Trophoblast cell (in vitro differentiated cells and primary cell): Measurements from ENCODE around the gene ART4.

Source experiments
- DNase-seq, 2 donors: peaks; one replicate each; pipeline ENCODE4 v3.0.0-alpha.2; 2016
- H2AFZ ChIP-seq: 2 replicates; pipeline ENCODE4 v1.6.1; 2013; ENCODE audit warnings: low read length, moderate library complexity, mild to moderate bottlenecking; ENCODE audit not compliant: insufficient read depth, poor library complexity
- H2AK5ac ChIP-seq: 2 replicates; pipeline ENCODE4 v1.6.1; 2013; ENCODE audit warnings: mild to moderate bottlenecking, low read length
- H2BK120ac ChIP-seq: 2 replicates; pipeline ENCODE4 v1.6.1; 2013; ENCODE audit warnings: low read length, mild to moderate bottlenecking, moderate library complexity; ENCODE audit not compliant: insufficient read depth, poor library complexity
- H2BK12ac ChIP-seq: 2 replicates; pipeline ENCODE4 v1.6.1; 2013; ENCODE audit warnings: mild to moderate bottlenecking, low read length, moderate library complexity
- H2BK5ac ChIP-seq: 2 replicates; pipeline ENCODE4 v1.6.1; 2013; ENCODE audit warnings: low read length, low read depth, moderate library complexity, mild to moderate bottlenecking; ENCODE audit not compliant: poor library complexity
- H3K14ac ChIP-seq: 2 replicates; pipeline ENCODE4 v1.6.1; 2013; ENCODE audit warnings: mild to moderate bottlenecking, low read length
- H3K18ac ChIP-seq: 2 replicates; pipeline ENCODE4 v1.6.1; 2013; ENCODE audit warnings: mild to moderate bottlenecking, low read length
- H3K23ac ChIP-seq: 2 replicates; pipeline ENCODE4 v1.6.1; 2013; ENCODE audit warnings: low read length
- H3K27ac ChIP-seq: 2 replicates; pipeline ENCODE4 v1.5.1; 2013; ENCODE audit warnings: low read depth, mild to moderate bottlenecking, inconsistent platforms, low read length, moderate library complexity
- H3K27me3 ChIP-seq: 2 replicates; pipeline ENCODE4 v1.6.1; 2013; ENCODE audit warnings: inconsistent platforms, mild to moderate bottlenecking, low read length, moderate library complexity; ENCODE audit not compliant: insufficient read depth
- H3K36me3 ChIP-seq, 2 experiments: 1 replicate in 1 of 2; 2 replicates in 1 of 2; pipeline ENCODE4 v1.6.1; 2013; ENCODE audit warnings: low read length in 2 of 2, mild to moderate bottlenecking in 2 of 2, moderate library complexity in 1 of 2; ENCODE audit not compliant: insufficient read depth in 2 of 2, control insufficient read depth in 1 of 2
- H3K4ac ChIP-seq: 2 replicates; pipeline ENCODE4 v1.6.1; 2013; ENCODE audit warnings: low read depth, mild to moderate bottlenecking, low read length, moderate library complexity
- H3K4me1 ChIP-seq, 2 experiments: 1 replicate in 1 of 2; 2 replicates in 1 of 2; pipeline ENCODE4 v1.6.1; 2013; ENCODE audit warnings: low read length in 2 of 2, mild to moderate bottlenecking in 2 of 2, moderate library complexity in 1 of 2; ENCODE audit not compliant: insufficient read depth in 2 of 2, control insufficient read depth in 1 of 2
- H3K4me2 ChIP-seq: 2 replicates; pipeline ENCODE4 v1.6.1; 2013; ENCODE audit warnings: inconsistent platforms, mild to moderate bottlenecking, low read length, moderate library complexity
- H3K4me3 ChIP-seq: 2 replicates; pipeline ENCODE4 v1.5.1; 2013; ENCODE audit warnings: mild to moderate bottlenecking, low read depth, low read length, inconsistent platforms
- H3K79me1 ChIP-seq: one replicate; pipeline ENCODE4 v1.6.1; 2013; ENCODE audit warnings: low read length
- H3K79me2 ChIP-seq: 2 replicates; pipeline ENCODE4 v1.6.1; 2013; ENCODE audit warnings: low read length, mild to moderate bottlenecking; ENCODE audit not compliant: control insufficient read depth, insufficient read depth, poor library complexity
- H3K9ac ChIP-seq: 2 replicates; pipeline ENCODE4 v1.6.1; 2013; ENCODE audit warnings: mild to moderate bottlenecking, low read length
- H3K9me3 ChIP-seq: 2 replicates; pipeline ENCODE4 v1.6.1; 2013; ENCODE audit warnings: low read depth, mild to moderate bottlenecking, control low read depth, inconsistent platforms, low read length; ENCODE audit not compliant: insufficient read depth
- H4K12ac ChIP-seq: 2 replicates; pipeline ENCODE4 v1.6.1; 2013; ENCODE audit warnings: low read depth, mild to moderate bottlenecking, low read length, moderate library complexity
- H4K8ac ChIP-seq: 2 replicates; pipeline ENCODE4 v1.6.1; 2013; ENCODE audit warnings: low read depth, mild to moderate bottlenecking, low read length, moderate library complexity
- H4K91ac ChIP-seq: one replicate; pipeline ENCODE4 v1.6.1; 2013; ENCODE audit warnings: low read depth, mild to moderate bottlenecking, low read length, moderate library complexity
- WGBS: extraction: QIAGEN DNeasy Blood & Tissue Kit; methylation state at CpG from one replicate; pipeline ENCODE4 v1.1.7; 2013; ENCODE audit warnings: missing lambda C conversion rate; ENCODE audit not compliant: insufficient read length, insufficient coverage; ENCODE audit errors: extremely low coverage; 5-methylcytosine and 5-hydroxymethylcytosine counted together

Gene ART4

GRCh38 chr12:14873440-14874185 is 30.3 kb upstream of the ART4 start:
- no CpG with 5 or more reads among the region's 1 CpG for WGBS
- no peak overlapping the region for H4K91ac ChIP-seq
- H3K27ac ChIP-seq: no peak overlapping the region
- no peak overlapping the region for H3K4me2 ChIP-seq
- peaks cover 0 to 2% of the 10 kb centered on the region in 2 experiments for H3K36me3 ChIP-seq
- H3K18ac ChIP-seq: no peak overlapping the region
- H2BK120ac ChIP-seq: no peak overlapping the region
- no peak overlapping the region for H2BK5ac ChIP-seq
- no peak overlapping the region for H3K14ac ChIP-seq
- H3K9ac ChIP-seq: no peak overlapping the region
- H3K79me1 ChIP-seq: peaks cover 4% of the 10 kb centered on the region
- no peaks in the 10 kb centered on the region for H3K79me2 ChIP-seq
- no peak overlapping the region for H4K8ac ChIP-seq
- H2AFZ ChIP-seq: no peak overlapping the region
- no peak overlapping the region for H4K12ac ChIP-seq
- H3K27me3 ChIP-seq: no peaks in the 10 kb centered on the region
- no peak overlapping the region for H3K4me3 ChIP-seq
- no peak overlapping the region for H2AK5ac ChIP-seq
- no peaks in the 10 kb centered on the region for H3K9me3 ChIP-seq
- no peak for DNase-seq
- H3K4me1 ChIP-seq: peaks cover 6 to 9% of the 10 kb centered on the region in 2 experiments
- no peak overlapping the region for H2BK12ac ChIP-seq
- no peak overlapping the region for H3K23ac ChIP-seq
- H3K4ac ChIP-seq: no peak overlapping the region

- Histone ChIP-seq H3K4ac (no peak overlapping the region), H4K12ac (no peak overlapping the region), H3K36me3 (peaks cover 0 to 5% of the 10 kb centered on the region in 2 experiments), H3K23ac (no peak overlapping the region), H3K4me1 (peaks cover 6 to 11% of the 10 kb centered on the region in 2 experiments), H2BK5ac (no peak overlapping the region), H3K14ac (no peak overlapping the region), H3K18ac (no peak overlapping the region), H3K27ac (no peak overlapping the region), H4K8ac (no peak overlapping the region), H3K79me2 (no peaks in the 10 kb centered on the region), H2AK5ac (no peak overlapping the region), H3K4me3 (no peak overlapping the region), H3K27me3 (no peaks in the 10 kb centered on the region), H4K91ac (no peak overlapping the region), H3K9me3 (peaks cover 6% of the 10 kb centered on the region), H3K79me1 (peaks cover 5% of the 10 kb centered on the region), H3K9ac (no peak overlapping the region), H2AFZ (no peak overlapping the region), H2BK12ac (no peak overlapping the region), H2BK120ac (no peak overlapping the region), H3K4me2 (no peak overlapping the region)
- DNase-seq: no peak
- WGBS: no CpG with 5 or more reads among the region's 1 CpG
Observed at GRCh38 chr12:14871886-14872285, 28.6 kb upstream of the ART4 start.

DNA sequence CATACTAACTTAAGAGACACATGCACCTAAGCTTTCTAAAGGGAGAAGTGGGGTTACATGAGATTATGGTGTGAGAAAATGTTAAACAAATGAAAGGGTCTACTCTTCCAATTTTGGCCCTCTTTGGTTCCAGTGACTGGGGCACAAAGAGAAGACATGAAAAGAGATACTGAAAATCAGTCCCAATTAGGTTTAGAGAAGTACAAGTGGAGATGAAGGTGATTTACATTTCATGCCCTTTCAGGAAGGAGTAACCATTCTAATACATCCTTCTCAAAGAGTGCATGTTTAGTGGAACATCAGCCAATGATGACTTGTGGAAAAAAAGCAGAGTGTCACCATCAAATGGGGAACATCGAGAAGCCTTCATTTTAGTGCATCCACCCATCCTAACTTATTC is 27.9 kb upstream of the ART4 start:
- no peak overlapping the region for H3K18ac ChIP-seq
- H3K36me3 ChIP-seq: peaks cover 0 to 6% of the 10 kb centered on the region in 2 experiments
- H3K79me1 ChIP-seq: peaks cover 5% of the 10 kb centered on the region
- H3K14ac ChIP-seq: no peak overlapping the region
- H3K79me2 ChIP-seq: no peaks in the 10 kb centered on the region
- H4K91ac ChIP-seq: no peak overlapping the region
- no peak overlapping the region for H3K27ac ChIP-seq
- no peak overlapping the region for H3K23ac ChIP-seq
- no peak overlapping the region for H3K4me3 ChIP-seq
- H3K4me1 ChIP-seq: peaks cover 6 to 11% of the 10 kb centered on the region in 2 experiments
- WGBS: no CpG with 5 or more reads among the region's 1 CpG
- no peak overlapping the region for H3K9ac ChIP-seq
- no peak overlapping the region for H2BK120ac ChIP-seq
- no peak overlapping the region for H3K4me2 ChIP-seq
- no peak overlapping the region for H2BK12ac ChIP-seq
- no peak overlapping the region for H2BK5ac ChIP-seq
- H2AFZ ChIP-seq: no peak overlapping the region
- peaks cover 9% of the 10 kb centered on the region for H3K9me3 ChIP-seq
- H4K12ac ChIP-seq: no peak overlapping the region
- H3K27me3 ChIP-seq: no peaks in the 10 kb centered on the region
- no peak overlapping the region for H4K8ac ChIP-seq
- H3K4ac ChIP-seq: no peak overlapping the region
- no peak overlapping the region for H2AK5ac ChIP-seq
- DNase-seq: no peak

- Histone ChIP-seq H3K4ac (no peak overlapping the region), H2BK12ac (no peak overlapping the region), H4K8ac (no peak overlapping the region), H3K9me3 (peaks cover 9% of the 10 kb centered on the region), H3K4me1 (peaks cover 6 to 11% of the 10 kb centered on the region in 2 experiments), H2AFZ (no peak overlapping the region), H3K27ac (no peak overlapping the region), H4K91ac (peak overlapping the region; percentile 20), H3K23ac (no peak overlapping the region), H3K79me2 (no peaks in the 10 kb centered on the region), H3K9ac (no peak overlapping the region), H3K27me3 (no peaks in the 10 kb centered on the region), H2BK5ac (no peak overlapping the region), H3K4me2 (no peak overlapping the region), H3K18ac (no peak overlapping the region), H3K79me1 (peaks cover 5% of the 10 kb centered on the region), H2BK120ac (no peak overlapping the region), H2AK5ac (no peak overlapping the region), H3K36me3 (peaks cover 0 to 6% of the 10 kb centered on the region in 2 experiments), H3K14ac (no peak overlapping the region), H3K4me3 (no peak overlapping the region), H4K12ac (no peak overlapping the region)
- no peak for DNase-seq
- no CpG with 5 or more reads among the region's 3 CpGs for WGBS
Observed at GRCh38 chr12:14868916-14869506, 25.7 kb upstream of the ART4 start.
